SU-DHL-6 (cell line): ENCODE measurements around the gene SH3PXD2B.

Source experiments
- CTCF ChIP-seq: fragments of 200-600 bp; sonication (generic); IDR thresholded peaks from one replicate; pipeline ENCODE4 v1.5.1; 2017; ENCODE audit warnings: antibody characterized with exemption, mild to moderate bottlenecking, low read length, moderate library complexity; ENCODE audit not compliant: insufficient read depth, poor library complexity, severe bottlenecking
- EZH2phosphoT487 ChIP-seq: fragments of 200-600 bp; sonication (generic), shearing (Covaris generic); conservative IDR thresholded peaks from 2 replicates; pipeline ENCODE4 v1.6.1; 2018; ENCODE audit warnings: mild to moderate bottlenecking, antibody characterized with exemption, low read length, moderate library complexity, mixed read lengths

GRCh38 chr5:172444110-172444510, 10.2 kb downstream of the SH3PXD2B start:
- TF ChIP-seq CTCF (no peak), EZH2phosphoT487 (no peak)
